Bronchial epithelial cell (primary cell): ENCODE data around the gene BNIPL. TPM values are rescaled to one million over a fixed set of nuclear protein-coding genes. Genes with fewer than 3 reads are reported as not detected.

ENCODE experiments used
- DNase-seq: peaks from one replicate; pipeline ENCODE4 v3.0.0-alpha.2; 2010; ENCODE audit warnings: low read depth
- FAIRE-seq: peaks from 2 replicates; lab custom pipeline; 2011; peaks lifted over from hg19 to GRCh38; lab: Jason Lieb, UNC
- H3K27me3 ChIP-seq: 2 replicates; pipeline ENCODE4 v1.5.1; 2011; ENCODE audit warnings: low read length; ENCODE audit not compliant: control insufficient read depth, insufficient read depth
- H3K36me3 ChIP-seq: 2 replicates; pipeline ENCODE4 v1.5.1; 2011; ENCODE audit warnings: low read length; ENCODE audit not compliant: control insufficient read depth, insufficient read depth
- H3K4me3 ChIP-seq: 2 replicates; pipeline ENCODE4 v1.5.1; 2011; ENCODE audit warnings: mild to moderate bottlenecking, low read depth, low read length, control low read depth
- CTCF ChIP-seq: IDR thresholded peaks from 2 replicates; pipeline ENCODE4 v1.5.1; 2011; ENCODE audit warnings: mild to moderate bottlenecking, moderate library complexity, low read length, control low read depth, inconsistent platforms; ENCODE audit not compliant: insufficient read depth, severe bottlenecking
- total RNA-seq: library from RNA; depleted of rRNA; stranded (reverse); fragments of >200 nt; gene quantifications from 2 replicates; pipeline ENCODE4 v1.2.1, GENCODE V29; 2014

BNIPL gene
- total RNA-seq, 1 donor from 2014 or later, result 4.7 TPM

GRCh38 chr1:151065089-151065645 is 28.8 kb downstream of the BNIPL start:
- FAIRE-seq (no peak), DNase-seq (no peak)
- no peaks in the 10 kb centered on the region for H3K36me3 ChIP-seq
- H3K27me3 ChIP-seq, result no peaks in the 10 kb centered on the region
- no peak for TF ChIP-seq CTCF
- H3K4me3 ChIP-seq, result no peak overlapping the region

DNA sequence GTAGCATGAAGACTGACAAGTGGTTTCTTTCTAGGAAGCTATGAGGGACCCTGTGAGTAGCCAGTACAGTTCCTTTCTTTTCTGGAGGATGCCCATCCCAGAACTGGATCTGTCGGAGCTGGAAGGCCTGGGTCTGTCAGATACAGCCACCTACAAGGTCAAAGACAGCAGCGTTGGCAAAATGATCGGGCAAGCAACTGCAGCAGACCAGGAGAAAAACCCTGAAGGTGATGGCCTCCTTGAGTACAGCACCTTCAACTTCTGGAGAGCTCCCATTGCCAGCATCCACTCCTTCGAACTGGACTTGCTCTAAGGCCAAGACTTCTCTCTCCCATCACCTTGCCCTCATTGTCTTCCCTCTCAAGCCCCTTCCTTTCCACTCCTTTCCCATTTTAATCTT is 30.8 kb downstream of the BNIPL start:
- H3K36me3 ChIP-seq, result no peaks in the 10 kb centered on the region
- H3K4me3 ChIP-seq, result no peak overlapping the region
- H3K27me3 ChIP-seq, result no peaks in the 10 kb centered on the region
- DNase-seq (no peak), FAIRE-seq (no peak)
- TF ChIP-seq CTCF, result no peak

GRCh38 chr1:151069103-151069486 is 32.7 kb downstream of the BNIPL start:
- no peaks in the 10 kb centered on the region for H3K36me3 ChIP-seq
- H3K27me3 ChIP-seq, result no peaks in the 10 kb centered on the region
- H3K4me3 ChIP-seq, result no peak overlapping the region
- TF ChIP-seq CTCF, result no peak
- no peak for DNase-seq
- FAIRE-seq, result no peak

GRCh38 chr1:151070474-151071276 is 34.3 kb downstream of the BNIPL start, which contains the start of gene GABPB2:
Gene GABPB2, plus strand, starts transcription at chr1:151070761. Its CDS starts 17,429 bp downstream, at chr1:151088190.
- peak; percentile 95 for TF ChIP-seq CTCF
- H3K4me3 ChIP-seq, result peak within 1 kb of the TSS; percentile 72
- DNase-seq (peak; percentile 87), FAIRE-seq (no peak)
- no peaks in the 10 kb centered on the region for H3K36me3 ChIP-seq
- H3K27me3 ChIP-seq, result no peaks in the 10 kb centered on the region

DNA sequence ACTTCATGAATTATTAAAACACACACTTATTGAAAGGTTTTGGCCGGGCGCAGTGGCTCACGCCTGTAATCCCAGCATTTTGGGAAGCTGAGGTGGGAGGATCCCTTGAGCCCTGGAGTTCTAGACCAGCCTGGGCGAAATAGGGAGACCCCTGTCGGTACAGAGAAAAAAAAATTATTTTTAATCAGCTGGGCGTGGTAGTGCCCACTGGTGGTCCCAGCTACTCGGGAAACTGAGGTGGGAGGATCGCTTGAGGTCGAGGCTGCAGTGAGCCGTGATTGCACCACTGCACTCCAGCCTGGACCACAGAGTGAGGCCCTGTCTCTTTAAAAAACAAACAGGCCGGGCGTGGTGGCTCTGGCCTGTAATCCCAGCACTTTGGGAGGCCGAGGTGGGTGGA is 35.8 kb downstream of the BNIPL start:
- DNase-seq, result no peak
- FAIRE-seq, result no peak
- no peak for TF ChIP-seq CTCF

More for the DNA sequence above, 35.8 kb downstream of the BNIPL start:
- Histone ChIP-seq H3K27me3 (no peaks in the 10 kb centered on the region), H3K4me3 (no peak overlapping the region), H3K36me3 (no peaks in the 10 kb centered on the region)
